Cerebellar cortex (tissue), 1 donor: ENCODE results near the gene ACTR3C.
A peak's percentile ranks its signal among the peaks of the same experiment; 100 is the strongest.
"Not testable (repeated sequence)": the region's sequence is repeated elsewhere in the genome, so short reads cannot be mapped to it uniquely, and the experiment has no call there.

Experiments
- DNase-seq: peaks from one replicate; pipeline ENCODE4 v3.0.0-alpha.2; 2015; ENCODE audit warnings: low spot score

The ACTR3C gene

GRCh38 chr7:150281681-150282403, 41.5 kb downstream of the ACTR3C start:
- not testable (repeated sequence) for DNase-seq

GRCh38 chr7:150278383-150278782, 45.0 kb downstream of the ACTR3C start:
- not testable (repeated sequence) for DNase-seq

- peak; percentile 73 for DNase-seq
Observed at GRCh38 chr7:150276132-150276695, 47.1 kb downstream of the ACTR3C start.

- DNase-seq: not testable (repeated sequence)
Observed at GRCh38 chr7:150271898-150272297, 51.4 kb downstream of the ACTR3C start.

GRCh38 chr7:150270101-150270824, 53.1 kb downstream of the ACTR3C start:
- not testable (repeated sequence) for DNase-seq

- DNase-seq: not testable (repeated sequence)
Observed at GRCh38 chr7:150268798-150269197, 54.5 kb downstream of the ACTR3C start.

- not testable (repeated sequence) for DNase-seq
Observed at GRCh38 chr7:150268287-150268686, 55.1 kb downstream of the ACTR3C start.

- DNase-seq: not testable (repeated sequence)
Observed at GRCh38 chr7:150266953-150267665, 56.2 kb downstream of the ACTR3C start.

GRCh38 chr7:150262656-150263055, 60.7 kb downstream of the ACTR3C start:
- not testable (repeated sequence) for DNase-seq

GRCh38 chr7:150247745-150248144, 75.6 kb downstream of the ACTR3C start:
- not testable (repeated sequence) for DNase-seq

GRCh38 chr7:150245208-150245607, 78.1 kb downstream of the ACTR3C start:
- not testable (repeated sequence) for DNase-seq

- DNase-seq: not testable (repeated sequence)
Observed at GRCh38 chr7:150242935-150243334, 80.4 kb downstream of the ACTR3C start.

GRCh38 chr7:150225444-150225843, 97.9 kb downstream of the ACTR3C start:
- not testable (repeated sequence) for DNase-seq

- peak; percentile 18 for DNase-seq
Observed at GRCh38 chr7:150222083-150222972, 101.0 kb downstream of the ACTR3C start.

GRCh38 chr7:150220673-150221181, 102.6 kb downstream of the ACTR3C start:
- peak; percentile 29 for DNase-seq

GRCh38 chr7:150219941-150220658, 103.2 kb downstream of the ACTR3C start:
- peak; percentile 1 for DNase-seq

- not testable (repeated sequence) for DNase-seq
Observed at GRCh38 chr7:150206848-150207247, 116.5 kb downstream of the ACTR3C start.

GRCh38 chr7:150205866-150206265, 117.5 kb downstream of the ACTR3C start:
- not testable (repeated sequence) for DNase-seq

- not testable (repeated sequence) for DNase-seq
Observed at GRCh38 chr7:150204577-150204976, 118.8 kb downstream of the ACTR3C start.

GRCh38 chr7:150202894-150203293, 120.5 kb downstream of the ACTR3C start:
- DNase-seq: not testable (repeated sequence)
